Pancreas (tissue), 10 donors: ENCODE measurements around the gene TIAL1. TPM values are rescaled to one million over a fixed set of nuclear protein-coding genes. Genes with fewer than 3 reads are reported as not detected.
A peak's percentile ranks its signal among the peaks of the same experiment; 100 is the strongest.

ENCODE experiments used
- ATAC-seq, 4 donors: fragments of 200-7000 bp; cut with Tn5 transposase; one replicate each; pipeline versions ENCODE4 v1.8.0 to v1.9.1; 2020; ENCODE audit warnings: mild to moderate bottlenecking in 4 of 4, moderate library complexity in 4 of 4
- DNase-seq, 6 donors: peaks; one replicate each; pipeline ENCODE4 v3.0.0-alpha.2; 2020
- FAIRE-seq: peaks from 2 replicates; lab custom pipeline; 2012; peaks lifted over from hg19 to GRCh38; lab: Jason Lieb, UNC
- H3K27ac ChIP-seq, 4 donors: fragments of 200-600 bp; sonication (generic); 1 replicate in 3 of 4; 2 replicates in 1 of 4; pipeline versions ENCODE4 v1.5.0 to v1.8.0; 2020
- H3K27me3 ChIP-seq, 4 donors: fragments of 200-600 bp; one replicate each; pipeline ENCODE4 v1.8.0; 2021
- H3K36me3 ChIP-seq, 3 donors: fragments of 200-600 bp; sonication (generic) in 1 of 3; one replicate each; pipeline versions ENCODE4 v1.5.0 to v1.8.0; 2020 to 2021
- H3K4me1 ChIP-seq, 3 donors: fragments of 200-600 bp; one replicate each; pipeline ENCODE4 v1.8.0; 2021
- H3K4me3 ChIP-seq, 4 donors: fragments of 200-600 bp; sonication (generic) in 2 of 4; one replicate each; pipeline versions ENCODE4 v1.5.0 to v1.8.0; 2020 to 2021
- H3K9me3 ChIP-seq, 4 donors: fragments of 200-600 bp; one replicate each; pipeline ENCODE4 v1.8.0; 2021
- WGBS, 2 donors: extraction: QIAGEN DNeasy Blood & Tissue Kit; methylation state at CpG; one replicate each; pipeline ENCODE4 v1.1.7; 2013; 5-methylcytosine and 5-hydroxymethylcytosine counted together
- intact Hi-C, 3 donors: fragments of 100-400 bp; cut with DNase I; formaldehyde crosslinking; loops; one replicate each; pipeline versions ENCODE4 v1.11.1 to v1.14.2; 2022
- polyA plus RNA-seq, 2 donors: library from polyadenylated mRNA; stranded (reverse); fragments of 200-250 nt; gene quantifications; one replicate each; pipeline ENCODE4 v1.2.3, GENCODE V29; 2013
- total RNA-seq, 6 donors: library from RNA; stranded (reverse); fragmentation: NEBNext Ultra II Directional in 4 of 6; extraction: Animal tissue kit (Norgen Biotek cat#: 25700) in 4 of 6; gene quantifications; one replicate each; pipeline versions ENCODE4 v1.2.1 to v1.2.4, GENCODE V29; 2021 to 2023
- TF ChIP-seq, protein P1 (sequence below), 4 donors: fragments of 200-600 bp; sonication (generic) in 3 of 4; IDR thresholded peaks; one replicate each; pipeline versions ENCODE4 v1.5.0 to v1.8.0; 2021; ENCODE audit warnings: antibody characterized with exemption in 4 of 4
- donor health status: healthy with polysubstance abuse.
- donor health status: DM: no; HTN: no; CAD: no; lungs with moderate emphysema.
- donor health status: DM: no; HTN: no; CAD: no.
- donor health status: control.
- donor health status: control.
- donor health status: Bipolar disorder and iron deficiency.
- donor health status: DM: yes; HTN: yes; CAD: no.
- donor health status: DM: no; HTN: no; CAD: no.
- donor health status: DM: no; HTN: no; CAD: no.
- donor health status: DM: yes; HTN: yes; CAD: no.

Gene TIAL1
- total and polyA plus RNA-seq, 8 donors = 26.3 to 64.0 (median 45.9) TPM

DNA sequence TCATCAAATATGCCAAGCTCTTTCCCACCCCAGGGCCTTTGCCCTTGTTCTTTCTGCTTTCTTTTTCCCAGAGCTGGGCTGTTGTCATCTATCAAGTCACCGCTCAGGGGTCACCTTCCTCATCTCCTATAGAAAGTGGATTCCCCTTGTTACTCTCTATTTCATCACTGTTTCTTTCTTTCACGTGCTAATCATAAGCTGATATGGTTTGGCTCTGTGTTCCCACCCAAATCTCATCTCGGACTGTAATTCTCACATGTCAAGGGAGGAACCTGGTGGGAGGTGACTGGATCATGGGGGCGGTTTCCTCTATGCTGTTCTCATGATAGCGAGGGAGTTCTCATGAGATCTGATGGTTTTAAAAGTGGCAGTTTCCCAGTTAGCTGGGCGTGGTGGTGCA lies 17.0 kb upstream of the TIAL1 start:
- Histone ChIP-seq H3K4me3 (no peak overlapping the region), H3K27me3 (no peaks in the 10 kb centered on the region), H3K27ac (no peak overlapping the region), H3K36me3 (no peaks in the 10 kb centered on the region), H3K4me1 (no peaks in the 10 kb centered on the region), H3K9me3 (no peaks in the 10 kb centered on the region)
- WGBS, 2 donors = 87 to 88% methylated on average over 6 of the region's 6 CpGs
- FAIRE-seq = no peak
- no peak for ATAC-seq
- no peak for DNase-seq
- TF ChIP-seq, protein P1, sequence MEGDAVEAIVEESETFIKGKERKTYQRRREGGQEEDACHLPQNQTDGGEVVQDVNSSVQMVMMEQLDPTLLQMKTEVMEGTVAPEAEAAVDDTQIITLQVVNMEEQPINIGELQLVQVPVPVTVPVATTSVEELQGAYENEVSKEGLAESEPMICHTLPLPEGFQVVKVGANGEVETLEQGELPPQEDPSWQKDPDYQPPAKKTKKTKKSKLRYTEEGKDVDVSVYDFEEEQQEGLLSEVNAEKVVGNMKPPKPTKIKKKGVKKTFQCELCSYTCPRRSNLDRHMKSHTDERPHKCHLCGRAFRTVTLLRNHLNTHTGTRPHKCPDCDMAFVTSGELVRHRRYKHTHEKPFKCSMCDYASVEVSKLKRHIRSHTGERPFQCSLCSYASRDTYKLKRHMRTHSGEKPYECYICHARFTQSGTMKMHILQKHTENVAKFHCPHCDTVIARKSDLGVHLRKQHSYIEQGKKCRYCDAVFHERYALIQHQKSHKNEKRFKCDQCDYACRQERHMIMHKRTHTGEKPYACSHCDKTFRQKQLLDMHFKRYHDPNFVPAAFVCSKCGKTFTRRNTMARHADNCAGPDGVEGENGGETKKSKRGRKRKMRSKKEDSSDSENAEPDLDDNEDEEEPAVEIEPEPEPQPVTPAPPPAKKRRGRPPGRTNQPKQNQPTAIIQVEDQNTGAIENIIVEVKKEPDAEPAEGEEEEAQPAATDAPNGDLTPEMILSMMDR (IDR thresholded peaks at IDR 0.05) = no peak
- intact Hi-C loops = no loop called here

DNA sequence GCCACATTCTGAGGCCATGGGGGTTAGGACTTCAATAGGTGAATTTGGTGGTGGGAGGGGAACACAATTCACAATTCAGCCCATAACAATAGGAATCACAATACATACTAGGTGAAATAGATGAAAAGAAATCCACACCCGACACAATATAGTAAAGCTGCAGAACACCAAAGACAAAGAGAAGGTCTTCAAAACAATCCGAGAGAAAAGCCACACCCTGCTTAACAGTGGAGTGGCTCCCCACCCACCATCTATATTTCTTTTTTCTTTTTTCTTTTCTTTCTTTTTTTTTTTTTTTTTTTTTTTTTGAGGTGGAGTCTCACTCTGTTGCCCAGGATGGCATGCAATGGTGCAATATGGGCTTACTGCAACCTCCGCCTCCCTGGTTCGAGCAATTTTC lies 14.7 kb upstream of the TIAL1 start:
- ATAC-seq (no peak), FAIRE-seq (no peak)

DNA sequence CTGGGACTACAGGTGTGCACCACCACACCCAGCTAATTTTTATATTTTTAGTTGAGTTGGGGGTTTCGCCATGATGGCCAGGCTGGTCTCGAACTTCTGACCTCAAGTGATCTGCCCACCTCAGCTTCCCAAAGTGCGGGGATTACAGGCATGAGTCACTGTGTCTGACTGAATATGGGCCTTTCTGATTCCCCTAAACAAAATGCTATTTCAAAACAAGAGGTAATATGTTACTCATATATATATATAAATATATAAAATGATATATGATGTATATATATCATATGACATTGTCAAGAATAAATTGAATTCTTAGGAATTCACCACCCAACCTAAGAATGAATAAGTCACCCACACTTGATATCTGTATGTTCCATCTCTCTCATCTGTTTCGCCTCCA lies 12.8 kb upstream of the TIAL1 start:
- Histone ChIP-seq H3K9me3 (no peaks in the 10 kb centered on the region), H3K36me3 (no peaks in the 10 kb centered on the region), H3K4me1 (no peaks in the 10 kb centered on the region), H3K4me3 (no peak overlapping the region), H3K27me3 (no peaks in the 10 kb centered on the region), H3K27ac (no peak overlapping the region)
- DNase-seq (no peak), FAIRE-seq (no peak), ATAC-seq (no peak)
- WGBS, 2 donors = 87 to 89% methylated on average over 4 of the region's 4 CpGs
- intact Hi-C loops = no loop called here
- TF ChIP-seq, protein P1 (IDR thresholded peaks at IDR 0.05) = no peak

More for the DNA sequence above, 14.7 kb upstream of the TIAL1 start:
- intact Hi-C loops = no loop called here
- H3K9me3 ChIP-seq = no peaks in the 10 kb centered on the region
- H3K4me3 ChIP-seq = no peak overlapping the region
- no peaks in the 10 kb centered on the region for H3K36me3 ChIP-seq
- 72 to 81% methylated on average over 4 of the region's 4 CpGs for WGBS, 2 donors
- TF ChIP-seq, protein P1 (IDR thresholded peaks at IDR 0.05) = no peak
- DNase-seq = no peak
- H3K27ac ChIP-seq = no peak overlapping the region
- H3K4me1 ChIP-seq = no peaks in the 10 kb centered on the region
- no peaks in the 10 kb centered on the region for H3K27me3 ChIP-seq

DNA sequence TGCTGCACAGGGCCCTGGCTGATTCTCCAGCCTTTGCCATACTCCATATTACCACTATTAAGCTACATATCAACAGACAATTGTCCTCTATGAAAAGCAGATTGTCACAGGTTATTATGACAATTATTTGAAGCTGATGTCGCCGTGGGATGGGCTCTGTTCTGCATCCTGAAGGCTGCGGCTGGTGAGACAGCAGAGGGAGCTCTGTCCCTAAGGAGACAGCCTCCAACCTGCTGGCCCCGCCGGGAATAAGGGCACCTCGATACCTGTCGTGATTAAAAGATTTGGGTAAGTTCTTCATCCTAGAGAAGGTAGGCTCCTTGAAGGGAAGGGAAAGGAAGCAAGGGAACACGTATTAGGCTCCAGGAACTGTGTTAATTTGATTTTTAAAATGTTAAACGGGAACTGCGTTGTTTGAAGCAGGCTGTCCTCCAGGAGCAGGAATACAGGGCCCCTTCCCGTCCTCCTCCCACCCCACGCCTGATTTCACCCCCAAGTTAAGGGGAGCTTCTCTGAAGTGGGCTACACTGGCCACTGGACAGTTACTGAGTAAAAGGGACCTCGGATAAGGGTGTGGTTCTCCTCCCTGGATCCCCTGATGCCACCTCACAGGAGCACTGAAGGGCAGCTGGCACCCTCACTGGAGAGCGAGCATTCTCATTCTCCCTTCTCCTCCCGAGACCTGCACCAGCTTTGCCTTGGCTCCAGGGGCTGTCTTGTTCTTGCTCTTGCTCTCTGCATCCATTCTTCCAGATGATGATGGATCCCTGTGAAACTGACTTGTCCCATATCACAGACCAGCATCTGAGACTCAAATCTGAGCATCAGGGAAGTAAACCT lies 11.8 kb upstream of the TIAL1 start:
- Histone ChIP-seq H3K27ac (no peak overlapping the region), H3K36me3 (no peaks in the 10 kb centered on the region), H3K4me1 (no peaks in the 10 kb centered on the region), H3K9me3 (no peaks in the 10 kb centered on the region), H3K4me3 (no peak overlapping the region), H3K27me3 (no peaks in the 10 kb centered on the region)
- 17 to 19% methylated on average over 15 of the region's 15 CpGs for WGBS, 2 donors
- TF ChIP-seq, protein P1 (IDR thresholded peaks at IDR 0.05) = peak in 3 of 4 donors; percentile 25 to 40 (median 35)
- FAIRE-seq (no peak), ATAC-seq (peak; percentile 73 to 93 (median 90)), DNase-seq (peak in 5 of 6 donors; percentile 32 to 75 (median 47))
- intact Hi-C loops = no loop called here

DNA sequence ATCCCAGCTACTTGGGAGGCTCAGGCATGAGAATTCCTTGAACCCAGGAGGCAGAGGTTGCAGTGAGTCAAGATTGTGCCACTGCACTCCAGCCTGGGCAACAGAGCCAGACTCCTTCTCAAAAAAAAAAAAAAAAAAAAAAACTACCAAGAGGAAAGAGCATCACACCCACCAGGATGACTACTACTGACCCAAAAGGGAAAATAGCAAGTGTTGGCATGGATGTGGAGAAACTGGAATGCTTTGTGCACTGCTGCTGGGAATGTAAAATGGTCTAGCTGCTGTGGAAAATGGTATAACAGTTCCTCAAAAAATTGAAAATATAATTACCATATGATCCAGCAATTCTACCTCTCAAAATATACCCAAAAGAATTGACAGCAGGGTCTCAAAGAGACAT lies 7.7 kb upstream of the TIAL1 start:
- Histone ChIP-seq H3K27ac (no peak overlapping the region), H3K4me3 (no peak overlapping the region), H3K36me3 (no peaks in the 10 kb centered on the region), H3K27me3 (no peaks in the 10 kb centered on the region), H3K4me1 (no peaks in the 10 kb centered on the region), H3K9me3 (no peaks in the 10 kb centered on the region)
- FAIRE-seq (no peak), ATAC-seq (no peak), DNase-seq (no peak)
- intact Hi-C loops = no loop called here
- TF ChIP-seq, protein P1 (IDR thresholded peaks at IDR 0.05) = no peak
